Thoracic aorta (tissue), 2 donors: ENCODE data around the gene CRB3. TPM values are rescaled to one million over a fixed set of nuclear protein-coding genes. Genes with fewer than 3 reads are reported as not detected.

Source experiments
- ATAC-seq: fragments of 150-250 bp; one replicate; pipeline ENCODE4 v1.8.0; 2017; ENCODE audit warnings: low read depth; ENCODE audit not compliant: insufficient number of reproducible peaks, low FRiP score
- DNase-seq: peaks from one replicate; pipeline ENCODE4 v3.0.0-alpha.2; 2020; ENCODE audit warnings: low spot score
- H3K27ac ChIP-seq, 2 donors: fragments of 200-600 bp; sonication (generic); 1 replicate in 1 of 2; 2 replicates in 1 of 2; pipeline ENCODE4 v1.5.1; 2016; ENCODE audit warnings: mild to moderate bottlenecking in 2 of 2, moderate library complexity in 2 of 2
- H3K27me3 ChIP-seq: fragments of 200-600 bp; sonication (generic); replicated peaks from 2 replicates; pipeline ENCODE4 v1.6.0; 2016; ENCODE audit warnings: mild to moderate bottlenecking; ENCODE audit not compliant: insufficient read depth
- H3K36me3 ChIP-seq: fragments of 200-600 bp; sonication (generic); one replicate; pipeline ENCODE4 v1.5.1; 2016
- H3K4me1 ChIP-seq, 2 donors: fragments of 200-600 bp; sonication (generic); 1 replicate in 1 of 2; 2 replicates in 1 of 2; pipeline versions ENCODE4 v1.5.1 to v1.6.0; 2016; ENCODE audit warnings: low read depth in 2 of 2, mild to moderate bottlenecking in 1 of 2; ENCODE audit not compliant: control insufficient read depth in 1 of 2
- H3K4me3 ChIP-seq: fragments of 200-600 bp; sonication (generic); 2 replicates; pipeline ENCODE4 v1.5.1; 2016; ENCODE audit warnings: mild to moderate bottlenecking
- H3K9me3 ChIP-seq: fragments of 200-600 bp; sonication (generic); 2 replicates; pipeline ENCODE4 v1.5.1; 2016
- CTCF ChIP-seq: fragments of 200-600 bp; sonication (generic); IDR thresholded peaks from one replicate; pipeline ENCODE4 v1.5.1; 2019; ENCODE audit warnings: antibody characterized with exemption
- total RNA-seq, 2 donors: library from RNA; depleted of rRNA; stranded (reverse); fragments of >200 nt; gene quantifications; one replicate each; pipeline versions ENCODE4 v1.1.0 to v1.2.3, GENCODE V29; 2016

CRB3 gene
- total RNA-seq, 2 donors from 2014 or later: 0.54 to 2.1 TPM

DNA sequence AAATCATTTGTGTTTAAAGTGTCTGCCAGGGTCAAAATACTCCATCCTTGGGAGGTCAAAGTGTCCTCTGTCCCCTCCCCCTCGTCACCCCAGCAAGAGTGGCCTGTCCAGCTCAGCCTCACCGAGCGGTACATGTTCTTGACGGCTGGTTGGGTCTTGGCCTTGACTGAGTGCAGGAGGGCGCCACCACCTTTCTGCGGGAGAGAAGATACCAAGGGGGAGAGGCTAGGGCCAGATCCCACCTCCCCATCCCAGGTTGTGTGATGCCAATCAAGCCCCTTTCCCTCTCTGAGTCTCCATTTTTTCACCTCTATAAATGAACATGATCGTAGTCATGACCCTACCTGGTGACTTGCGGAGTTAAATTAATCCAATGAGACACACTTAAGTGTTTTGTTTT, 6.1 kb downstream of the CRB3 start:
- H3K27ac ChIP-seq: no peak overlapping the region
- H3K4me3 ChIP-seq: no peak overlapping the region
- no peak for DNase-seq
- no peaks in the 10 kb centered on the region for H3K9me3 ChIP-seq
- no peak for TF ChIP-seq CTCF
- H3K4me1 ChIP-seq: no peaks in the 10 kb centered on the region
- no peaks in the 10 kb centered on the region for H3K36me3 ChIP-seq
- H3K27me3 ChIP-seq: no peaks in the 10 kb centered on the region
- ATAC-seq: no peak

GRCh38 chr19:6471076-6471475, 7.0 kb downstream of the CRB3 start:
- H3K4me3 ChIP-seq: no peak overlapping the region
- no peak for TF ChIP-seq CTCF
- no peak overlapping the region for H3K27ac ChIP-seq
- no peaks in the 10 kb centered on the region for H3K9me3 ChIP-seq
- H3K4me1 ChIP-seq: peaks cover 0 to 4% of the 10 kb centered on the region in 2 donors
- no peak for DNase-seq
- no peak for ATAC-seq
- no peaks in the 10 kb centered on the region for H3K36me3 ChIP-seq
- H3K27me3 ChIP-seq: no peaks in the 10 kb centered on the region

GRCh38 chr19:6472713-6473112, 8.6 kb downstream of the CRB3 start:
- no peaks in the 10 kb centered on the region for H3K27me3 ChIP-seq
- no peak overlapping the region for H3K27ac ChIP-seq
- H3K4me3 ChIP-seq: no peak overlapping the region
- H3K4me1 ChIP-seq: peaks cover 0 to 12% of the 10 kb centered on the region in 2 donors
- no peak for ATAC-seq
- TF ChIP-seq CTCF: no peak
- H3K36me3 ChIP-seq: no peaks in the 10 kb centered on the region
- DNase-seq: no peak
- H3K9me3 ChIP-seq: no peaks in the 10 kb centered on the region

DNA sequence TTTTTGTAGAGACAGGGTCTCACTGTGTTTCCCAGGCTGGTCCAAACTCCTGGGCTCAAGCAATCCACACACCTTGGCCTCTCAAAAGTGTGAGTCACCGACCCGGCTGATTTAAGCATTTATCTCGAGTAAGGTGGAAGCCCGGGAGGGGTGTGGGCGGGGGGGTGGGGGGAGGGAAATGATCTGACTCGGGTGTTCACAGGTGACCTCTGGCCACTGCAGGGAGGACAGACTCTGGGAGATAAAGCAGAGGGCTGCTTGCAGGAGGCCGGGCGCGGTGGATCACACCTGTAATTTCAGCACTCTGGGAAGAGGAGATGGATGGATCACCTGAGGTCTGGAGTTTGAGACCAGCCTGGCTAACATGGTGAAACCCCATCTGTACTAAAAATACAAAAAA, 9.6 kb downstream of the CRB3 start:
- Histone ChIP-seq H3K9me3 (no peaks in the 10 kb centered on the region), H3K36me3 (no peaks in the 10 kb centered on the region), H3K4me1 (peaks cover 0 to 12% of the 10 kb centered on the region in 2 donors), H3K27me3 (no peaks in the 10 kb centered on the region), H3K27ac (no peak overlapping the region), H3K4me3 (no peak overlapping the region)
- no peak for TF ChIP-seq CTCF
- DNase-seq (no peak), ATAC-seq (no peak)

DNA sequence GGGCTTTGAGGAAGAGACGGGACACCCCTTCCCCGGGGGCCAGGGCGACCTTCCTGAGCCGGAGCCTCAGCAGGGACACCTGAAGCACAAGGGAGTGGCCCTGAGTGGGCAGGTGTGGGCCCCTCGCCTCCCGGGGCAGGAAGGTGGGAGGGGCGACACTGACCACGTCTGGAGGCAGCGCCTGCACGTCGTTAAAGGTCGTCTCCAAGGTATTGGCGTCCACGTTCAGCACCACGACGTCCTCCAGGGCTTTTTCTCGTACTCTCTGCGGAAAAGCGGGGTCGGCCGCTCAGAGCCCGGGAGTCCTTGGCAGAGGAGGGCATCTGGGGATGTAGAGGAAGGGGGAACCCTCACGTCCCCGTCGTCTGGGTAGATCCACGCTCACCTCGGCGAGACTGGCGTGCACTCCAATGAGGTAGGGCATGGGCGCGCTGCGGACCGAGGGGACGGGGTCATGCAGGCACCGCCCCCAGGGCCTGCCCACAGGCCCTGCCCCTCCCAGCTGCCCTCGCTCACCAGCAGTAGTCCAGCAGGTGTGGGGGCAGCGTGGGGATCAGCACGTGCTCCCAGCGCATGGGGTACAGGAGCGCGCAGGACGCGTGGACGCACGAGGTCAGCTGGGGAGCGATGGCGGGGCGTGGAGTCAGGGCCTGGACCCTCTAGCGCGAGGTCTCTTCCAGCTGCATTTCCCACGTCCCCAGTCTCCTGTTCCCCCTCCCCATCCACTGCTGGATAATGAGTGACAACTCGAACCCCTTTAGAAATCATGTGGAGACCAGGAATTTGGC, 11.4 kb downstream of the CRB3 start:
- Histone ChIP-seq H3K9me3 (no peaks in the 10 kb centered on the region), H3K4me3 (no peak overlapping the region), H3K27ac (no peak overlapping the region), H3K27me3 (no peaks in the 10 kb centered on the region), H3K4me1 (peaks cover 0 to 12% of the 10 kb centered on the region in 2 donors), H3K36me3 (no peaks in the 10 kb centered on the region)
- no peak for DNase-seq
- ATAC-seq: no peak
- no peak for TF ChIP-seq CTCF
